GM18526 (cell line): Measurements from ENCODE around the gene LKAAEAR1.

ENCODE experiments used
- POLR2A ChIP-seq: IDR thresholded peaks from 3 replicates; pipeline ENCODE4 v1.6.1; 2011; ENCODE audit not compliant: insufficient read length; ENCODE audit errors: extremely low read depth

Gene LKAAEAR1

GRCh38 chr20:64055893-64056638, 28.1 kb downstream of the LKAAEAR1 start:
- TF ChIP-seq POLR2A = no peak

GRCh38 chr20:64055396-64055892, 28.8 kb downstream of the LKAAEAR1 start:
- no peak for TF ChIP-seq POLR2A

DNA sequence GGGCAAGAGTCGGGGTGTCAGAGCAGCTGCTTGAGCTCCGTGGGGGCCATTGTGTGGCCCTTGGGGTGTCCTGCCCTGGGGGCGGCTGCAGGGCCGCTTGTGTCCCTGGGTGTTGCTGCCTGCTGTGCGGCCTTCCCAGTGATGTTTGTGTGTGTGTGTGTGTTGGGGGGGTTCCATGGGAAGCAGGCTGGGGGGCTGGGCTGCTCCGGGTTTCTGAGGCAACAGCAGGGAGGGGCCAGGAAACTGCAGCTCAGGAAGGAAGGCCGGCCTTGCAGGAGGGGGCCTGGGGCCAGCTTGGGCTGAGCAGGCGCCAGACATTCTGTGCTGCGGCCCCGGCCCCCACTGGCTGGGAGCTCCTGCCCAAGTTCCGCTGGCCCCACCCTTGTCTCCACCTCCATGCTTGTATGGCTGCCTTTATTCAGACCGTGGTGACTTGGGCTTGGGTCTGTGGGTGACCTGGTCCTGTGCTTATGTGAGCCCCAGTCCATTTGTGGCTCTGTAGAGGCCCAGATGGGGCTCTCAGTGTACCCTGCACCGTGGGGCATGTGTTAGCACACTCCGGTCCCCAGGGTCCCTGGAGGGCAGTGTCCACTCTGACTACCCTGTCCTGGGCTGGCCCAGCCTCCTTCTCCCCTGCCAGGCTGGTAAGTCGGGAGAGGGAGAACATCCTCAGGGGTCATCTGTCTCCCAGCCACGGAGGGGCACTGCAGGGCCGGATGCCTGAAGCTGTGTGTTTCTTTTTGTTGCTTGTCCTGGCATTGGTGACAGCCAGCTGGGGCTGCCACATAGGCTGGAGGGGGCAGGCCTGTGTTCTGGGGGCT, 30.1 kb downstream of the LKAAEAR1 start:
- no peak for TF ChIP-seq POLR2A

- TF ChIP-seq POLR2A = no peak
Measured at GRCh38 chr20:64052987-64053840, 31.0 kb downstream of the LKAAEAR1 start.

- TF ChIP-seq POLR2A = no peak
Measured at GRCh38 chr20:64052326-64052722, 31.9 kb downstream of the LKAAEAR1 start.

- TF ChIP-seq POLR2A = no peak
Measured at GRCh38 chr20:64051561-64052325, 32.5 kb downstream of the LKAAEAR1 start.

DNA sequence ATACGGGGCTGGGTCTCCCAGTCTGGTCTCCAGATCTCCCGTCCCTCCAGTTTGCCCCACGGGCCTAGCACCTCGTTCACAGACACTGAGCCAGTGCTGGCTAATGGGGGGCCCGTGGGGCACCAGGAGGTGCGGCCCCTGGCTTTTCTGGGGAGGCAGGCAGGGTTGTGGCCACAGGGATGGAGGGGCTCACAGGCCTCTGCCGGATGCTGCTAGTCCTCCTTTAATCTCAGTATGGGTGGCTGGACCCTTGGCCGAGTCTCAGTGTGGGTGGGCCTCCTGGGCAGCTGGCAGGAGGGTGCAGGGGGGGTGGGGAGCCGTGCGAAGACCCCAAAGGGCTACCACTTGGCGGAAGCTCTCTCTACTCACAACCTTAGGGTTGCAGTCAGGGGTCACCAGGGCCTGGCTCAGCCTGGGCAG, 33.2 kb downstream of the LKAAEAR1 start:
- no peak for TF ChIP-seq POLR2A

GRCh38 chr20:64050261-64051032, 33.8 kb downstream of the LKAAEAR1 start:
- TF ChIP-seq POLR2A = no peak

- TF ChIP-seq POLR2A = no peak
Measured at GRCh38 chr20:64049878-64050260, 34.3 kb downstream of the LKAAEAR1 start.

- no peak for TF ChIP-seq POLR2A
Measured at GRCh38 chr20:64049060-64049877, 34.9 kb downstream of the LKAAEAR1 start, which contains the start of gene SOX18. SOX18 (minus strand) TSS chr20:64049639; CDS start chr20:64049516, 123 bp downstream.

DNA sequence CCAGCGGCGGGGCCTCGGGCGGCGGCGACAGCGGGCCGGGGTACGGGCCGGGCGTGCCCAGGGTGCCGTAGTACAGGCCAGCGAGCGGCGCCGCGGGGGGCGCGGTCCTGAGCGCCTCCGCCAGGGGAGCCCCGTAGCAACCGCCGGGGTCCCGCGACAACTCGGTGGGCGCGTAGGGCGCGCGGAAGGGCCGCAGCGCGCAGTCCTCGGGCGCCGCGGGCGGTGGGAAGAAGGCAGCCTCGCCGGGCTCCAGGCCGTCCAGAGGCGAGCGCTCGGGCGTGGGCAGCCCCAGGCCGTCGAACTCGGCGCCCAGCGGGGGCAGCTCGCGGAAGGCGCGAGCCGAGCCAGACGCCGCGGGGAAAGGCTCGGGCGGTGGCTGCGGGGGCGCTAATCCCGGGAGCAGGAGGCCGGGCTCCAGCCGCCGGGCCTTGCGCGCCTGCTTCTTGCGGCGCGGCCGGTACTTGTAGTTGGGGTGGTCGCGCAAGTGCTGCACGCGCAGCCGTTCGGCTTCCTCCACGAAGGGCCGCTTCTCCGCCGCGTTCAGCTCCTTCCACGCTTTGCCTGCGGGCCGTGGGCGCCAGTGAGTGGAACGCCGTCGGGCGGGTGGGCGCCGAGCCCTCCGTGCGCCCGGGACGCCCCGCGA, 35.7 kb downstream of the LKAAEAR1 start:
- no peak for TF ChIP-seq POLR2A

GRCh38 chr20:64047968-64048401, 36.2 kb downstream of the LKAAEAR1 start:
- no peak for TF ChIP-seq POLR2A
